TTC549 (cell line): ENCODE measurements around the gene SINHCAF.

Experiments used
- FAIRE-seq: peaks from 2 replicates; lab custom pipeline; 2012; peaks lifted over from hg19 to GRCh38; lab: Jason Lieb, UNC

SINHCAF gene

DNA sequence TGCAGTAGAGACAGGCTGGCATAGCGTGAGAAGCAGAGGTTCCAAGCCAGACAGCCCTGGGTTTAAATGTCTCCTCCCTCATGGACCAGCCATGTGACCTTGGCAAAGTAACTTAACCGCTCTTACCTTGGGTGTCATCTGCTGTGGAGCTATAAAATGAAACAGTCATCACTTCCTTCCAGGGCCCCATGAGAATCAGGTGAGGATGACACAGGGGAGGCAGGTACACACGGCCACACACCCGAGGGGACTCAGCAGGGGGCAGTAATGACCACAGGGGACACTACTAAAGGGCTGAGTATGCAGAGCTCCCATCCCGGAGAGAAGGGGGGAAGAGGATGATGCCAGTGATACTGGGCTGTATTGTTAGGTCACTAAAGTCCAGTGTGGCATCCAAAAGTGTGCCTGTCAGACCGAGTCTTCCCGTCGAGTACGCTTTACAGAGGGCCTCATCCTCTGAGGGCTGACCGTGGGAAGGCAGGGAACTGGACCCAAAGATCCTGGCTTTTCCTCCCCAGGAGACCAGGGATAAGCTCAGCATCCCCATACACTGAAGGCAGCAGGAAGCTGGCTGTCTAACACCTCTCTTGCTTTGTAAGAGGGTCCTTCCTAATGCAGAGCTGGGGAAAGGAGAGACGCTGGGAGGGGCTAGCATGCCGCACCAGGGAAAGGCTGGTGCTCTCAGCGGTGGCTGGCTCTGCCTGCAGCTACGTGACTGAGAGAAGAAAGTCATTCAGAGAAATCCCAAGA is 94.2 kb downstream of the SINHCAF start:
- no peak for FAIRE-seq
